K562 (cell line): ENCODE results near the gene AHSG. TPM values are rescaled to one million over a fixed set of nuclear protein-coding genes. Genes with fewer than 3 reads are reported as not detected.

Source experiments
- ATAC-seq: fragments of 200-7000 bp; cut with Tn5 transposase; 3 replicates; pipeline ENCODE4 v1.9.1; 2020; ENCODE audit warnings: moderate library complexity
- BruUV-seq: library from RNA; stranded (reverse); fragments of 400-500 nt; replicated peaks from 2 replicates; lab custom pipeline; 2021; lab: Mats Ljungman, UMichigan
- CTCF ChIA-PET: fragments of 300-600 bp; formaldehyde crosslinking; extraction: SDS; loops from one replicate; lab custom pipeline; 2021; ENCODE audit warnings: low intra/inter-chr PET ratio; lab: Yijun Ruan, JAX
- POLR2A ChIA-PET: fragments of 300-600, 350-650 bp; sonication (Branson Sonifier 250); formaldehyde crosslinking; extraction: SDS; loops from one replicate; lab custom pipeline; 2021; ENCODE audit warnings: antibody characterized with exemption, inconsistent platforms; lab: Yijun Ruan, JAX
- DNase-seq, 4 experiments: peaks; one replicate each; pipeline versions ENCODE4 v3.0.0 to v3.0.0-alpha.2; 2011 to 2018; ENCODE audit warnings: low spot score in 3 of 4, mixed read lengths in 3 of 4; ENCODE audit errors: extremely low read depth in 1 of 4
- FAIRE-seq: peaks from 2 replicates; lab custom pipeline; 2011; peaks lifted over from hg19 to GRCh38; lab: Jason Lieb, UNC
- H2AFZ ChIP-seq: 2 replicates; pipeline ENCODE4 v1.6.0; 2011; ENCODE audit warnings: low read depth, low read length, control low read depth, inconsistent platforms
- H3K27ac ChIP-seq: fragments of 200-600 bp; 3 replicates; pipeline ENCODE4 v1.8.0; 2011; ENCODE audit warnings: low read depth, mild to moderate bottlenecking, control low read depth, inconsistent platforms, low read length, moderate library complexity, mixed read lengths; ENCODE audit errors: extremely low read depth
- H3K27me3 ChIP-seq, 2 experiments: fragments of 300-600 bp in 1 of 2; 2 replicates in 1 of 2; 3 replicates in 1 of 2; pipeline versions ENCODE4 v1.6.0 to v1.8.0; 2011; ENCODE audit warnings: inconsistent platforms in 2 of 2, low read length in 2 of 2, mild to moderate bottlenecking in 1 of 2, mixed read lengths in 1 of 2, moderate library complexity in 1 of 2; ENCODE audit not compliant: control insufficient read depth in 2 of 2, insufficient read depth in 2 of 2
- H3K36me3 ChIP-seq: fragments of 300-600 bp; 3 replicates; pipeline ENCODE4 v1.8.0; 2011; ENCODE audit warnings: mild to moderate bottlenecking, low read length, inconsistent platforms; ENCODE audit not compliant: control insufficient read depth, insufficient read depth
- H3K4me1 ChIP-seq, 2 experiments: fragments of 200-600 bp in 1 of 2; replicated peaks in 1 of 2; 2 replicates in 1 of 2; 3 replicates in 1 of 2; pipeline versions ENCODE4 v1.5.1 to v1.8.0; 2011; ENCODE audit warnings: inconsistent platforms in 2 of 2, low read length in 2 of 2, mild to moderate bottlenecking in 1 of 2, mixed read lengths in 1 of 2, moderate library complexity in 1 of 2; ENCODE audit not compliant: control insufficient read depth in 2 of 2, insufficient read depth in 2 of 2
- H3K4me2 ChIP-seq: 2 replicates; pipeline ENCODE4 v1.6.1; 2011; ENCODE audit warnings: low read length, control low read depth, inconsistent platforms, mixed read lengths; ENCODE audit not compliant: insufficient read depth
- H3K4me3 ChIP-seq: fragments of 200-600 bp; sonication (generic), shearing (Covaris generic); 2 replicates; pipeline ENCODE4 v1.5.1; 2016; ENCODE audit warnings: control low read depth, inconsistent platforms
- H3K79me2 ChIP-seq: fragments of 200-600 bp; 3 replicates; pipeline ENCODE4 v1.8.0; 2011; ENCODE audit warnings: low read length, inconsistent platforms; ENCODE audit not compliant: control insufficient read depth, insufficient read depth
- H3K9ac ChIP-seq, 2 experiments: 2 replicates each; pipeline versions ENCODE4 v1.6.0 to v1.6.1; 2011; ENCODE audit warnings: low read depth in 2 of 2, low read length in 2 of 2, control low read depth in 1 of 2, inconsistent platforms in 1 of 2, mild to moderate bottlenecking in 1 of 2, mixed read lengths in 1 of 2; ENCODE audit not compliant: insufficient read depth in 1 of 2
- H3K9me1 ChIP-seq: one replicate; pipeline ENCODE4 v1.6.0; 2011; ENCODE audit warnings: inconsistent platforms, mild to moderate bottlenecking, low read length, moderate library complexity; ENCODE audit not compliant: control insufficient read depth, insufficient read depth
- H3K9me3 ChIP-seq: replicated peaks from 2 replicates; pipeline ENCODE4 v1.5.1; 2011; ENCODE audit warnings: low read depth, low read length, inconsistent platforms; ENCODE audit not compliant: control insufficient read depth, insufficient read depth
- H4K20me1 ChIP-seq: replicated peaks from 2 replicates; pipeline ENCODE4 v1.6.1; 2011; ENCODE audit warnings: low read length, inconsistent platforms, mixed read lengths; ENCODE audit not compliant: control insufficient read depth, insufficient read depth
- CAMTA2 ChIP-seq: fragments of 250-450 bp; sonication (Bioruptor Pico); conservative IDR thresholded peaks from 2 replicates; pipeline ENCODE4 v1.5.1; 2022
- GABPA ChIP-seq: fragments of 200-800 bp; sonication (Bioruptor generic); conservative IDR thresholded peaks from 2 replicates; pipeline ENCODE4 v1.6.1; 2016; ENCODE audit warnings: low read depth, missing genetic modification characterization, missing compliant biosample characterization
- HCFC1 ChIP-seq: IDR thresholded peaks from 2 replicates; pipeline ENCODE4 v1.6.1; 2012; ENCODE audit warnings: low read depth, low read length, improper control_type of control experiment
- HDAC6 ChIP-seq: IDR thresholded peaks from 2 replicates; pipeline ENCODE4 v1.6.1; 2012; ENCODE audit warnings: low read depth, mild to moderate bottlenecking, control low read depth, inconsistent platforms, low read length, moderate library complexity
- HDGF ChIP-seq: fragments of 450-650 bp; IDR thresholded peaks from 2 replicates; pipeline ENCODE4 v1.6.1; 2016
- HNRNPH1 ChIP-seq: fragments of 200-400 bp; formaldehyde crosslinking; optimal IDR thresholded peaks from 2 replicates; pipeline ENCODE3; 2017; ENCODE audit warnings: low read depth, mild to moderate bottlenecking, low read length, moderate library complexity
- KLF6 ChIP-seq: fragments of 250-450 bp; sonication (Bioruptor Pico); IDR thresholded peaks from 2 replicates; pipeline ENCODE4 v1.4.0; 2020; ENCODE audit warnings: mild to moderate bottlenecking, moderate library complexity, borderline replicate concordance
- MEF2D ChIP-seq: conservative IDR thresholded peaks from 2 replicates; pipeline ENCODE4 v1.6.1; 2016; ENCODE audit warnings: low read depth, missing genetic modification characterization, missing compliant biosample characterization
- PRPF4 ChIP-seq: fragments of 200-400 bp; formaldehyde crosslinking; IDR thresholded peaks from one replicate; pipeline ENCODE4 v1.6.1; 2017; ENCODE audit warnings: low read length, low read depth, mild to moderate bottlenecking; ENCODE audit not compliant: insufficient read depth, poor library complexity, severe bottlenecking
- RB1 ChIP-seq: fragments of 450-650 bp; IDR thresholded peaks from 2 replicates; pipeline ENCODE4 v1.6.1; 2017; ENCODE audit warnings: low read depth, mild to moderate bottlenecking
- THRAP3 ChIP-seq: fragments of 450-650 bp; IDR thresholded peaks from 2 replicates; pipeline ENCODE4 v1.6.1; 2016; ENCODE audit warnings: mild to moderate bottlenecking, inconsistent platforms, borderline replicate concordance
- ZBTB17 ChIP-seq: fragments of 450-650 bp; formaldehyde crosslinking; IDR thresholded peaks from 2 replicates; pipeline ENCODE4 v1.4.0; 2020; ENCODE audit warnings: mild to moderate bottlenecking
- ZNF311 ChIP-seq: fragments of 250-450 bp; sonication (Bioruptor Pico); IDR thresholded peaks from 2 replicates; pipeline ENCODE4 v1.4.0; 2020; ENCODE audit warnings: mild to moderate bottlenecking, moderate library complexity
- ZNF354B ChIP-seq: fragments of 250-450 bp; sonication (Bioruptor Pico); IDR thresholded peaks from 2 replicates; pipeline ENCODE4 v1.4.0; 2020
- ZNF561 ChIP-seq: fragments of 450-650 bp; formaldehyde crosslinking; conservative IDR thresholded peaks from 2 replicates; pipeline ENCODE4 v1.4.0; 2020; ENCODE audit warnings: mild to moderate bottlenecking, moderate library complexity
- ZNF644 ChIP-seq: fragments of 200-800 bp; sonication (Bioruptor generic); IDR thresholded peaks from 2 replicates; pipeline ENCODE4 v1.6.1; 2016; ENCODE audit warnings: low read depth, missing genetic modification characterization, missing compliant biosample characterization
- WGBS: fragments of 100-300 bp; shearing (Covaris generic); methylation state at CpG from one replicate; pipeline ENCODE4 v1.1.6; 2016; ENCODE audit warnings: low coverage, mixed read lengths; ENCODE audit not compliant: insufficient coverage; ENCODE audit errors: missing lambda C conversion rate; 5-methylcytosine and 5-hydroxymethylcytosine counted together
- in situ Hi-C: fragments of 300-500 bp; cut with MboI; formaldehyde crosslinking; loops from 4 replicates; pipeline ENCODE4 v1.15.0; 2018; ENCODE audit warnings: inconsistent platforms, mixed read lengths
- intact Hi-C: fragments of 100-400 bp; cut with micrococcal nuclease; formaldehyde crosslinking; loops from 2 replicates; pipeline ENCODE4 v1.14.2; 2022
- polyA plus RNA-seq, 8 experiments: library from polyadenylated mRNA; depleted of rRNA in 4 of 8; stranded (reverse) in 5 of 8; unstranded in 3 of 8; fragments of >200 nt; fragmentation: Nextera tagmentation in 2 of 8; fragmentation: Illumina TruSeq in 1 of 8; extraction: Ambion mirVana in 2 of 8; extraction: Trizol in 1 of 8; gene quantifications; 2 replicates each; pipeline versions ENCODE4 v1.2.1 to v1.2.3, GENCODE V29; 2011 to 2014; ENCODE audit warnings: inconsistent platforms in 1 of 8, missing spikeins in 1 of 8
- total RNA-seq, 7 experiments: library from RNA; depleted of rRNA in 6 of 7; stranded (reverse); fragments of >200 nt in 6 of 7; fragmentation: Illumina TruSeq in 2 of 7; extraction: Trizol in 2 of 7; gene quantifications; 2 replicates each; pipeline versions ENCODE4 v1.2.1 to v1.2.3, GENCODE V29; 2011 to 2021; ENCODE audit warnings: low replicate concordance in 1 of 7
- TF ChIP-seq, protein P1 (sequence below): fragments of 250-450 bp; sonication (Bioruptor Pico); IDR thresholded peaks from 2 replicates; pipeline ENCODE4 v1.8.0; 2021; ENCODE audit warnings: moderate library complexity, mild to moderate bottlenecking, inconsistent platforms

AHSG gene
- total and polyA plus RNA-seq, 9 of the 15 experiments (the other 6 are each of a cell fraction or from before 2014, with no cell fraction given) = 0.69 TPM; not detected in 8

DNA sequence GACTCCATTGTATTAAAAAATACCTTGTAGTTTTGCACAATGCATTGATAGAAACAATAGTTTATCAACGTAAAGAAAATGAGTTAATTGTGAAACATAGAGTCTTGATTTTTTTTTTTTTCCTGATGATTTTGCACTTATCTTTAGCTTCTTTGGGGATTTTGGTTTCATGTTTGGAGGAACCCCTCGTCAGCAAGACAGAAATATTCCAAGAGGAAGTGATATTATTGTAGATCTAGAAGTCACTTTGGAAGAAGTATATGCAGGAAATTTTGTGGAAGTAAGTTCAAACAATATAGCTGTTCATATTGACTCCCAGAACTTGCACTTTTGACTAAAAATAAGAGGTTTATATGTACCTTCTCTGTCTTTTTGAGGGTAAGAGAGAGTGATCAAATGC lies 35.3 kb upstream of the AHSG start:
- no peak for ATAC-seq
- Histone ChIP-seq H3K4me2 (no peak overlapping the region), H3K79me2 (0 out of 3 replicates have a peak, but pooled peaks cover 2% of the 10 kb centered on the region), H3K36me3 (peaks cover 96% of the 10 kb centered on the region), H2AFZ (no peak overlapping the region), H3K27me3 (no peaks in the 10 kb centered on the region), H4K20me1 (no peaks in the 10 kb centered on the region), H3K9ac (no peak overlapping the region), H3K4me3 (no peak overlapping the region), H3K27ac (no peak overlapping the region), H3K4me1 (no peaks in the 10 kb centered on the region), H3K9me3 (no peaks in the 10 kb centered on the region), H3K9me1 (no peaks in the 10 kb centered on the region)
- ChIA-PET CTCF (no interaction called here), POLR2A (interaction anchor here (0.5 to 1.3 kb wide), 4 partner anchors 8 to 368 kb away, joined by 3 to 6 read pairs (median 3); no protein-coding TSS in a partner anchor)
- 76% methylated on average over 2 of the region's 2 CpGs for WGBS
- FAIRE-seq = no peak
- TF ChIP-seq ZNF644 (tag) (no peak), HDAC6 (no peak)
- BruUV-seq = no TSS peak
- in situ Hi-C loops = no loop called here
- DNase-seq = no peak
- intact Hi-C loops = no loop called here

DNA sequence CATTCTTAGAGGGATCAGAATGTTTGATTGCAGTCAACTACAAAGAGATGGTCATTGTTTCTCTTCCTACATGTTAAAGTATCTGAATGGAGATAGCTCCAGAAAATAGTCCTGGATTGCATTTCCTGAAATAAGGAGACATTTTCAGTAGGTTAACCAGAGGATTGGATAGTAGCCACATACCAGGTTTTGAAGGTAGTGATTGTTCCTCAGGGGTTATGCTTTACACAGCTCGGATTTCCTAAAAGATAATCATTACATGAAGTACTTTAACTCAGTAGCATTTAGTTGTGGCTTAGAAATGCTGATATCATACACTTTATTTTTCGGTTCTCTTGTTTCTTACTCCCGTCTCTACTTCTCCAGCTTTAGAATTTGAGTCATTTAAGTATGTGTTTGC lies 32.1 kb upstream of the AHSG start:
- FAIRE-seq (no peak), ATAC-seq (no peak), DNase-seq (no peak)
- Histone ChIP-seq H3K9me3 (no peaks in the 10 kb centered on the region), H3K9ac (no peak overlapping the region), H3K4me1 (no peaks in the 10 kb centered on the region), H3K27ac (no peak overlapping the region), H3K4me2 (no peak overlapping the region), H2AFZ (no peak overlapping the region), H3K79me2 (no peaks in the 10 kb centered on the region), H3K36me3 (peaks cover 96% of the 10 kb centered on the region), H4K20me1 (no peaks in the 10 kb centered on the region), H3K27me3 (no peaks in the 10 kb centered on the region), H3K9me1 (no peaks in the 10 kb centered on the region), H3K4me3 (no peak overlapping the region)
- in situ Hi-C loops (no loop called here), intact Hi-C loops (loop anchor here (5.0 to 10.0 kb wide), 2 partner anchors 37 to 244 kb away; no protein-coding TSS in a partner anchor)
- no TSS peak for BruUV-seq
- ChIA-PET CTCF (no interaction called here), POLR2A (interaction anchor here (0.7 to 8.0 kb wide), 3 partner anchors 9 to 193 kb away, joined by 3 to 64 read pairs (median 3); partner anchors contain the start of genes DNAJB11 and TBCCD1)
- TF ChIP-seq ZNF311 (CRISPR knock-in tag) (no peak), KLF6 (CRISPR knock-in tag) (no peak), MEF2D (tag) (no peak), ZBTB17 (no peak), RB1 (no peak), HDGF (no peak), HNRNPH1 (no peak), GABPA (tag) (no peak), ZNF561 (CRISPR knock-in tag) (no peak), PRPF4 (no peak), HCFC1 (no peak), THRAP3 (no peak), CAMTA2 (CRISPR knock-in tag) (no peak), ZNF354B (no peak)
- TF ChIP-seq, protein P1, sequence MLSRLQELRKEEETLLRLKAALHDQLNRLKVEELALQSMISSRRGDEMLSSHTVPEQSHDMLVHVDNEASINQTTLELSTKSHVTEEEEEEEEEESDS (CRISPR knock-in tag) = no peak
- 81% methylated on average over 3 of the region's 3 CpGs for WGBS
